HCT116 (cell line): ENCODE data around the gene KCNB1. TPM values are rescaled to one million over a fixed set of nuclear protein-coding genes. Genes with fewer than 3 reads are reported as not detected.

Experiments
- ATAC-seq: fragments of 200-7000 bp; cut with Tn5 transposase; 2 replicates; pipeline ENCODE4 v1.9.1; 2020; ENCODE audit warnings: mild to moderate bottlenecking, moderate library complexity
- BruUV-seq: library from RNA; stranded (reverse); fragments of 400-500 nt; replicated peaks from 2 replicates; lab custom pipeline; 2021; lab: Mats Ljungman, UMichigan
- CTCF ChIA-PET: fragments of 300-600 bp; sonication (Branson Sonifier 250); formaldehyde crosslinking; loops from one replicate; lab custom pipeline; 2021; ENCODE audit warnings: antibody characterized with exemption; lab: Charles Lee
- POLR2A ChIA-PET: fragments of 300-600, 350-600 bp; sonication (Branson Sonifier 250); formaldehyde crosslinking; loops from one replicate; lab custom pipeline; 2021; ENCODE audit warnings: antibody characterized with exemption; lab: Charles Lee
- RAD21 ChIA-PET, 2 experiments: fragments of 300-600 bp; sonication (Branson Sonifier 250); formaldehyde crosslinking; loops; one replicate each; lab custom pipeline; 2023; ENCODE audit warnings: low total read pairs in 2 of 2; ENCODE audit not compliant: uncharacterized antibody in 2 of 2, unreplicated experiment in 2 of 2, low non-redundant PET in 1 of 2; lab: Charles Lee
- DNase-seq: peaks from one replicate; pipeline ENCODE4 v3.0.0-alpha.2; 2010; ENCODE audit warnings: low read depth, low spot score
- H2AFZ ChIP-seq: fragments of 200-600 bp; shearing (Covaris generic), sonication (generic); 2 replicates; pipeline ENCODE4 v1.6.1; 2017; ENCODE audit warnings: low read depth, mixed run types, mixed read lengths, antibody characterized with exemption, low read length; ENCODE audit not compliant: poor library complexity, severe bottlenecking
- H3K27ac ChIP-seq: 2 replicates; pipeline ENCODE4 v1.5.1; 2012; ENCODE audit warnings: low read depth, low read length
- H3K27me3 ChIP-seq: fragments of 200-600 bp; sonication (generic); 2 replicates; pipeline ENCODE4 v1.6.1; 2016; ENCODE audit warnings: mixed run types, low read length, mixed read lengths; ENCODE audit not compliant: insufficient read depth
- H3K36me3 ChIP-seq, 2 experiments: fragments of 200-500 bp in 1 of 2; fragments of 200-600 bp in 1 of 2; sonication (Bioruptor generic) in 1 of 2; sonication (generic) in 1 of 2; 2 replicates each; pipeline versions ENCODE4 v1.5.1 to v1.6.1; 2014 to 2016; ENCODE audit warnings: low read length in 2 of 2, inconsistent platforms in 1 of 2, mixed read lengths in 1 of 2, mixed run types in 1 of 2; ENCODE audit not compliant: insufficient read depth in 2 of 2, control insufficient read depth in 1 of 2
- H3K4me1 ChIP-seq, 2 experiments: fragments of 200-600 bp in 1 of 2; sonication (generic) in 1 of 2; 2 replicates each; pipeline versions ENCODE4 v1.5.1 to v1.6.1; 2012 to 2017; ENCODE audit warnings: low read length in 2 of 2, inconsistent platforms in 1 of 2, mild to moderate bottlenecking in 1 of 2, mixed read lengths in 1 of 2, mixed run types in 1 of 2, moderate library complexity in 1 of 2; ENCODE audit not compliant: insufficient read depth in 2 of 2, control insufficient read depth in 1 of 2
- H3K4me2 ChIP-seq: fragments of 200-600 bp; sonication (generic); 2 replicates; pipeline ENCODE4 v1.6.1; 2017; ENCODE audit warnings: mixed run types, low read length, mixed read lengths
- H3K4me3 ChIP-seq, 2 experiments: fragments of 200-600 bp in 1 of 2; sonication (generic) in 1 of 2; replicated peaks in 1 of 2; 2 replicates each; pipeline ENCODE4 v1.5.1; 2011 to 2016; ENCODE audit warnings: low read length in 2 of 2, control low read depth in 1 of 2, low read depth in 1 of 2, mild to moderate bottlenecking in 1 of 2, mixed read lengths in 1 of 2, mixed run types in 1 of 2
- H3K79me2 ChIP-seq: fragments of 200-600 bp; sonication (generic); 2 replicates; pipeline ENCODE4 v1.6.1; 2017; ENCODE audit warnings: mild to moderate bottlenecking, mixed run types, low read length, moderate library complexity, mixed read lengths; ENCODE audit not compliant: insufficient read depth
- H3K9ac ChIP-seq: fragments of 200-600 bp; sonication (generic); 2 replicates; pipeline ENCODE4 v1.6.1; 2016; ENCODE audit warnings: low read length, mixed read lengths
- H3K9me2 ChIP-seq: fragments of 200-600 bp; sonication (generic), shearing (Covaris generic); 2 replicates; pipeline ENCODE4 v1.6.1; 2017; ENCODE audit warnings: mixed run types, mild to moderate bottlenecking, moderate library complexity; ENCODE audit not compliant: insufficient read depth
- H3K9me3 ChIP-seq, 2 experiments: fragments of 200-500 bp in 1 of 2; fragments of 200-600 bp in 1 of 2; sonication (Bioruptor generic) in 1 of 2; sonication (generic) in 1 of 2; 2 replicates each; pipeline ENCODE4 v1.6.1; 2014 to 2017; ENCODE audit warnings: low read length in 2 of 2, mixed read lengths in 2 of 2, inconsistent platforms in 1 of 2, low read depth in 1 of 2, mild to moderate bottlenecking in 1 of 2, mixed run types in 1 of 2, moderate library complexity in 1 of 2; ENCODE audit not compliant: control insufficient read depth in 1 of 2, insufficient read depth in 1 of 2
- H4K20me1 ChIP-seq: fragments of 200-600 bp; sonication (generic), shearing (Covaris generic); 2 replicates; pipeline ENCODE4 v1.6.1; 2017; ENCODE audit warnings: mixed run types, mild to moderate bottlenecking, moderate library complexity; ENCODE audit not compliant: insufficient read depth
- CBX3 ChIP-seq: IDR thresholded peaks from 2 replicates; pipeline ENCODE4 v1.6.1; 2012; ENCODE audit warnings: low read depth
- CEBPB ChIP-seq: IDR thresholded peaks from 2 replicates; pipeline ENCODE4 v1.6.1; 2012; ENCODE audit warnings: low read depth
- EGR1 ChIP-seq: IDR thresholded peaks from 2 replicates; pipeline ENCODE4 v1.6.1; 2012; ENCODE audit warnings: low read depth
- ELF1 ChIP-seq: IDR thresholded peaks from 2 replicates; pipeline ENCODE4 v1.6.1; 2012; ENCODE audit warnings: low read depth, borderline replicate concordance
- EZH2phosphoT487 ChIP-seq: fragments of 200-600 bp; IDR thresholded peaks from 2 replicates; pipeline ENCODE4 v1.6.1; 2018; ENCODE audit warnings: antibody characterized with exemption, borderline replicate concordance
- FOSL1 ChIP-seq: IDR thresholded peaks from 2 replicates; pipeline ENCODE4 v1.6.1; 2012; ENCODE audit warnings: low read depth
- JUND ChIP-seq: IDR thresholded peaks from 2 replicates; pipeline ENCODE4 v1.6.1; 2012
- POLR2A ChIP-seq: IDR thresholded peaks from 2 replicates; pipeline ENCODE4 v1.7.0; 2011; ENCODE audit warnings: borderline replicate concordance; ENCODE audit not compliant: insufficient read depth, insufficient read length; ENCODE audit errors: extremely low read depth
- RAD21 ChIP-seq: IDR thresholded peaks from 2 replicates; pipeline ENCODE4 v1.6.1; 2012; ENCODE audit warnings: low read depth, mild to moderate bottlenecking
- SIN3A ChIP-seq: IDR thresholded peaks from 2 replicates; pipeline ENCODE4 v1.6.1; 2012; ENCODE audit warnings: low read depth
- SP1 ChIP-seq: IDR thresholded peaks from 2 replicates; pipeline ENCODE4 v1.6.1; 2012; ENCODE audit warnings: low read depth
- SRF ChIP-seq: IDR thresholded peaks from 2 replicates; pipeline ENCODE4 v1.6.1; 2012; ENCODE audit warnings: low read depth
- YY1 ChIP-seq: IDR thresholded peaks from 2 replicates; pipeline ENCODE4 v1.6.1; 2011; ENCODE audit warnings: low read length, low read depth, moderate library complexity, mild to moderate bottlenecking; ENCODE audit not compliant: insufficient replicate concordance; ENCODE audit errors: extremely low read depth
- ZFX ChIP-seq: fragments of 450-650 bp; IDR thresholded peaks from 2 replicates; pipeline ENCODE4 v1.6.1; 2017
- ZNF274 ChIP-seq: fragments of 200-500 bp; sonication (Bioruptor generic); IDR thresholded peaks from 2 replicates; pipeline ENCODE4 v1.6.1; 2014; ENCODE audit warnings: mild to moderate bottlenecking, low read depth, low read length, inconsistent platforms
- intact Hi-C: fragments of 100-400 bp; cut with micrococcal nuclease; formaldehyde crosslinking; loops from 2 replicates; pipeline ENCODE4 v1.10.0; 2022
- total RNA-seq: library from RNA; stranded (reverse); gene quantifications from one replicate; pipeline ENCODE4 v1.2.1, GENCODE V29; 2021; ENCODE audit not compliant: unreplicated experiment
- TF ChIP-seq, protein P1 (sequence below): IDR thresholded peaks from 2 replicates; pipeline ENCODE4 v1.6.1; 2012
- TF ChIP-seq, protein P2 (sequence below), 3 experiments: fragments of 200-600 bp in 1 of 3; sonication (generic) in 1 of 3; IDR thresholded peaks in 2 of 3; conservative IDR thresholded peaks in 1 of 3; 2 replicates each; pipeline ENCODE4 v1.5.1; 2012 to 2017; ENCODE audit warnings: low read depth in 2 of 3, low read length in 2 of 3, antibody characterized with exemption in 1 of 3, borderline replicate concordance in 1 of 3, control low read depth in 1 of 3, mild to moderate bottlenecking in 1 of 3, mixed read lengths in 1 of 3, mixed run types in 1 of 3, moderate library complexity in 1 of 3; ENCODE audit not compliant: insufficient read depth in 1 of 3
- TF ChIP-seq, protein P3 (sequence below): IDR thresholded peaks from 2 replicates; pipeline ENCODE4 v1.6.1; 2012; ENCODE audit warnings: low read depth
- TF ChIP-seq, protein P4 (sequence below): IDR thresholded peaks from 2 replicates; pipeline ENCODE4 v1.6.1; 2011; ENCODE audit warnings: mild to moderate bottlenecking, low read length, moderate library complexity; ENCODE audit not compliant: insufficient replicate concordance; ENCODE audit errors: extremely low read depth

Gene KCNB1
- total RNA-seq, 1 experiment from 2014 or later = 0.79 TPM

DNA sequence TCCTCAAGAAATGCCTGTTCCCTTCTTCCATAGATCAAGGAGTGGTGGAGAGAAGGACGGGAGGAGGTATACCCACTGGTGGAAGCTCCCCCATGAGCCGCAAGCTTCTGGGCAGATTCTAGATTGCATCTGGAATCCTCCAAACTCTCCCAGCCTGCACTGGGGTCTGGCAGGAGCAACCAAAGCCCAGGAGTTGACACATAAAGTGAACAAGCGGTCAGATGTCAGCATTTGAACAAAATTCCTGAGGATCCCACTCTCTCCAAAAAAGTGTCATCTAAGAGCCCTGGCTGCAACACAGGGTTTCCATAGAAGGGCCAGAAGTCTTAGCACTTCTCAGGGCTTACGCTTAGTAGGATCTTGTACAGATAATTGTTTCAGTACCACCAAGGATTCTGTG lies 88.2 kb downstream of the KCNB1 start:
- Histone ChIP-seq H3K4me1 (peaks cover 2 to 8% of the 10 kb centered on the region in 2 experiments; a peak in 1 of 4 replicates), H3K36me3 (no peaks in the 10 kb centered on the region), H3K9me3 (no peaks in the 10 kb centered on the region), H3K27me3 (peaks cover 10% of the 10 kb centered on the region; the same call in 1 of the 2 replicates), H3K9me2 (no peaks in the 10 kb centered on the region), H3K4me2 (no peak overlapping the region), H2AFZ (no peak overlapping the region), H3K79me2 (no peaks in the 10 kb centered on the region), H3K27ac (no peak overlapping the region), H4K20me1 (no peaks in the 10 kb centered on the region), H3K4me3 (no peak overlapping the region), H3K9ac (no peak overlapping the region)
- intact Hi-C loops = no loop called here
- BruUV-seq = no TSS peak
- RAD21 ChIA-PET = no interaction called here
- CTCF ChIA-PET = interaction anchor here (2.2 kb wide), 1 partner anchor 9 kb away, joined by 6 read pairs; no protein-coding TSS in a partner anchor
- POLR2A ChIA-PET = no interaction called here
- DNase-seq = no peak
- no peak for ATAC-seq
- TF ChIP-seq RAD21 (no peak), SP1 (no peak), JUND (no peak), FOSL1 (no peak), EGR1 (no peak), CEBPB (no peak), SIN3A (no peak), EZH2phosphoT487 (no peak), ZNF274 (no peak), ZFX (no peak), ELF1 (no peak), POLR2A (no peak), YY1 (no peak), CBX3 (no peak), SRF (no peak)
- TF ChIP-seq, protein P1, sequence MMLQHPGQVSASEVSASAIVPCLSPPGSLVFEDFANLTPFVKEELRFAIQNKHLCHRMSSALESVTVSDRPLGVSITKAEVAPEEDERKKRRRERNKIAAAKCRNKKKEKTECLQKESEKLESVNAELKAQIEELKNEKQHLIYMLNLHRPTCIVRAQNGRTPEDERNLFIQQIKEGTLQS = no peak
- TF ChIP-seq, protein P2, sequence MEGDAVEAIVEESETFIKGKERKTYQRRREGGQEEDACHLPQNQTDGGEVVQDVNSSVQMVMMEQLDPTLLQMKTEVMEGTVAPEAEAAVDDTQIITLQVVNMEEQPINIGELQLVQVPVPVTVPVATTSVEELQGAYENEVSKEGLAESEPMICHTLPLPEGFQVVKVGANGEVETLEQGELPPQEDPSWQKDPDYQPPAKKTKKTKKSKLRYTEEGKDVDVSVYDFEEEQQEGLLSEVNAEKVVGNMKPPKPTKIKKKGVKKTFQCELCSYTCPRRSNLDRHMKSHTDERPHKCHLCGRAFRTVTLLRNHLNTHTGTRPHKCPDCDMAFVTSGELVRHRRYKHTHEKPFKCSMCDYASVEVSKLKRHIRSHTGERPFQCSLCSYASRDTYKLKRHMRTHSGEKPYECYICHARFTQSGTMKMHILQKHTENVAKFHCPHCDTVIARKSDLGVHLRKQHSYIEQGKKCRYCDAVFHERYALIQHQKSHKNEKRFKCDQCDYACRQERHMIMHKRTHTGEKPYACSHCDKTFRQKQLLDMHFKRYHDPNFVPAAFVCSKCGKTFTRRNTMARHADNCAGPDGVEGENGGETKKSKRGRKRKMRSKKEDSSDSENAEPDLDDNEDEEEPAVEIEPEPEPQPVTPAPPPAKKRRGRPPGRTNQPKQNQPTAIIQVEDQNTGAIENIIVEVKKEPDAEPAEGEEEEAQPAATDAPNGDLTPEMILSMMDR (IDR thresholded peaks at IDR 0.05 in 2 of 3, conservative IDR thresholded peaks at IDR 0.05 in 1 of 3; ENCODE audit: borderline replicate concordance in 1 of 3, insufficient read depth in 1 of 3, low read depth in 2 of 3, low read length in 2 of 3) = no peak
- TF ChIP-seq, protein P3, sequence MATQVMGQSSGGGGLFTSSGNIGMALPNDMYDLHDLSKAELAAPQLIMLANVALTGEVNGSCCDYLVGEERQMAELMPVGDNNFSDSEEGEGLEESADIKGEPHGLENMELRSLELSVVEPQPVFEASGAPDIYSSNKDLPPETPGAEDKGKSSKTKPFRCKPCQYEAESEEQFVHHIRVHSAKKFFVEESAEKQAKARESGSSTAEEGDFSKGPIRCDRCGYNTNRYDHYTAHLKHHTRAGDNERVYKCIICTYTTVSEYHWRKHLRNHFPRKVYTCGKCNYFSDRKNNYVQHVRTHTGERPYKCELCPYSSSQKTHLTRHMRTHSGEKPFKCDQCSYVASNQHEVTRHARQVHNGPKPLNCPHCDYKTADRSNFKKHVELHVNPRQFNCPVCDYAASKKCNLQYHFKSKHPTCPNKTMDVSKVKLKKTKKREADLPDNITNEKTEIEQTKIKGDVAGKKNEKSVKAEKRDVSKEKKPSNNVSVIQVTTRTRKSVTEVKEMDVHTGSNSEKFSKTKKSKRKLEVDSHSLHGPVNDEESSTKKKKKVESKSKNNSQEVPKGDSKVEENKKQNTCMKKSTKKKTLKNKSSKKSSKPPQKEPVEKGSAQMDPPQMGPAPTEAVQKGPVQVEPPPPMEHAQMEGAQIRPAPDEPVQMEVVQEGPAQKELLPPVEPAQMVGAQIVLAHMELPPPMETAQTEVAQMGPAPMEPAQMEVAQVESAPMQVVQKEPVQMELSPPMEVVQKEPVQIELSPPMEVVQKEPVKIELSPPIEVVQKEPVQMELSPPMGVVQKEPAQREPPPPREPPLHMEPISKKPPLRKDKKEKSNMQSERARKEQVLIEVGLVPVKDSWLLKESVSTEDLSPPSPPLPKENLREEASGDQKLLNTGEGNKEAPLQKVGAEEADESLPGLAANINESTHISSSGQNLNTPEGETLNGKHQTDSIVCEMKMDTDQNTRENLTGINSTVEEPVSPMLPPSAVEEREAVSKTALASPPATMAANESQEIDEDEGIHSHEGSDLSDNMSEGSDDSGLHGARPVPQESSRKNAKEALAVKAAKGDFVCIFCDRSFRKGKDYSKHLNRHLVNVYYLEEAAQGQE = no peak
- TF ChIP-seq, protein P4, sequence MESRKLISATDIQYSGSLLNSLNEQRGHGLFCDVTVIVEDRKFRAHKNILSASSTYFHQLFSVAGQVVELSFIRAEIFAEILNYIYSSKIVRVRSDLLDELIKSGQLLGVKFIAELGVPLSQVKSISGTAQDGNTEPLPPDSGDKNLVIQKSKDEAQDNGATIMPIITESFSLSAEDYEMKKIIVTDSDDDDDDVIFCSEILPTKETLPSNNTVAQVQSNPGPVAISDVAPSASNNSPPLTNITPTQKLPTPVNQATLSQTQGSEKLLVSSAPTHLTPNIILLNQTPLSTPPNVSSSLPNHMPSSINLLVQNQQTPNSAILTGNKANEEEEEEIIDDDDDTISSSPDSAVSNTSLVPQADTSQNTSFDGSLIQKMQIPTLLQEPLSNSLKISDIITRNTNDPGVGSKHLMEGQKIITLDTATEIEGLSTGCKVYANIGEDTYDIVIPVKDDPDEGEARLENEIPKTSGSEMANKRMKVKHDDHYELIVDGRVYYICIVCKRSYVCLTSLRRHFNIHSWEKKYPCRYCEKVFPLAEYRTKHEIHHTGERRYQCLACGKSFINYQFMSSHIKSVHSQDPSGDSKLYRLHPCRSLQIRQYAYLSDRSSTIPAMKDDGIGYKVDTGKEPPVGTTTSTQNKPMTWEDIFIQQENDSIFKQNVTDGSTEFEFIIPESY = no peak
